HL-60 (cell line): ENCODE results near the gene ZNF460.

ENCODE experiments used
- CTCF ChIP-seq: IDR thresholded peaks from one replicate; pipeline ENCODE4 v1.5.1; 2011; ENCODE audit warnings: low read length, control low read depth, inconsistent platforms; ENCODE audit not compliant: insufficient read depth
- TF ChIP-seq, protein P1 (sequence below): IDR thresholded peaks from 2 replicates; pipeline ENCODE4 v1.6.1; 2012; ENCODE audit warnings: low read depth; ENCODE audit not compliant: insufficient replicate concordance

- no peak for TF ChIP-seq CTCF
- TF ChIP-seq, protein P1, sequence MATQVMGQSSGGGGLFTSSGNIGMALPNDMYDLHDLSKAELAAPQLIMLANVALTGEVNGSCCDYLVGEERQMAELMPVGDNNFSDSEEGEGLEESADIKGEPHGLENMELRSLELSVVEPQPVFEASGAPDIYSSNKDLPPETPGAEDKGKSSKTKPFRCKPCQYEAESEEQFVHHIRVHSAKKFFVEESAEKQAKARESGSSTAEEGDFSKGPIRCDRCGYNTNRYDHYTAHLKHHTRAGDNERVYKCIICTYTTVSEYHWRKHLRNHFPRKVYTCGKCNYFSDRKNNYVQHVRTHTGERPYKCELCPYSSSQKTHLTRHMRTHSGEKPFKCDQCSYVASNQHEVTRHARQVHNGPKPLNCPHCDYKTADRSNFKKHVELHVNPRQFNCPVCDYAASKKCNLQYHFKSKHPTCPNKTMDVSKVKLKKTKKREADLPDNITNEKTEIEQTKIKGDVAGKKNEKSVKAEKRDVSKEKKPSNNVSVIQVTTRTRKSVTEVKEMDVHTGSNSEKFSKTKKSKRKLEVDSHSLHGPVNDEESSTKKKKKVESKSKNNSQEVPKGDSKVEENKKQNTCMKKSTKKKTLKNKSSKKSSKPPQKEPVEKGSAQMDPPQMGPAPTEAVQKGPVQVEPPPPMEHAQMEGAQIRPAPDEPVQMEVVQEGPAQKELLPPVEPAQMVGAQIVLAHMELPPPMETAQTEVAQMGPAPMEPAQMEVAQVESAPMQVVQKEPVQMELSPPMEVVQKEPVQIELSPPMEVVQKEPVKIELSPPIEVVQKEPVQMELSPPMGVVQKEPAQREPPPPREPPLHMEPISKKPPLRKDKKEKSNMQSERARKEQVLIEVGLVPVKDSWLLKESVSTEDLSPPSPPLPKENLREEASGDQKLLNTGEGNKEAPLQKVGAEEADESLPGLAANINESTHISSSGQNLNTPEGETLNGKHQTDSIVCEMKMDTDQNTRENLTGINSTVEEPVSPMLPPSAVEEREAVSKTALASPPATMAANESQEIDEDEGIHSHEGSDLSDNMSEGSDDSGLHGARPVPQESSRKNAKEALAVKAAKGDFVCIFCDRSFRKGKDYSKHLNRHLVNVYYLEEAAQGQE: no peak
Measured at GRCh38 chr19:57293719-57294118, 13.4 kb downstream of the ZNF460 start.
